HG02870 (cell line): ENCODE data around the gene SLC38A4.
"Not testable (repeated sequence)": the region's sequence is repeated elsewhere in the genome, so short reads cannot be mapped to it uniquely, and the experiment has no call there.

Experiments
- ATAC-seq: cut with Tn5 transposase; IDR thresholded peaks from one replicate; pipeline ENCODE4 v1.9.1; 2021; ENCODE audit warnings: mild to moderate bottlenecking, moderate library complexity; ENCODE audit not compliant: unreplicated experiment

Gene SLC38A4

GRCh38 chr12:46778415-46778814, 47.4 kb downstream of the SLC38A4 start:
- no peak for ATAC-seq

DNA sequence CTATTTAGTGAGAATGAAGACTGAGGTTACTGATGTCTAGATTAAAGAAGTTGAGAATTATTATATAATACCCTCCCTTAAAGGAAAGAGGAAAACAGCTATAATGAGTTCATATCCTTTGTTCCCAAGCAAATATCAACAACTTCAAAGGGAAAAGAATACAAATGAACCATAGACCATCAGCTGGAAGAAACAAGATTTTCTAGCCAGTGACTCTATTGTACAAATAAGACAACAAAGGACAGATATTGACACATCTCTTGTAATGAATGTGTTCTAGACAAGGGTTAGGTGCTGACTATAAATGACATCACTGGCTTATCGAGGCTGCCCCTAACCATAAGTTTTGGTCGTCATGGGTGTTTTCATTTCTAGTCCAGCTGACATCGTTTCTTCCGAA, 48.2 kb downstream of the SLC38A4 start:
- ATAC-seq: no peak

DNA sequence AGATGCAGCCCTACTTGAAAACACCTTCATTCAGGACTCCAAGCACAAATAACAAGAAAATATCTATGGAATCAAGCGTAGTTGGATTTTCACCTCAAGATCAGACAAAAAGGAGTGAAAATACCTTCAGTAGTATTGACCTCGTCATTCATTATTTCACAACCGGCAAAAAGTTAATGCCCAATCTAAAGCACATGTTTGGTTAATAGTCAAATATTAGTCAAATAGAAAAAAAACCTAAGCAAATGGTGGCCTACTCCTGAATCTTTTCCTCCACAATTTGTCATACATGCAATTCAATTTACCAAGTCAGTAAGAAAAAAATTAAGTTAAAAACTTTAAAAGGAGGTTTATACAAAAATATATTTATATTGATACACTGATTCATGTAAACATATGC, 50.0 kb downstream of the SLC38A4 start:
- ATAC-seq: no peak

- ATAC-seq: no peak
Measured at GRCh38 chr12:46774322-46774633, 51.5 kb downstream of the SLC38A4 start.

DNA sequence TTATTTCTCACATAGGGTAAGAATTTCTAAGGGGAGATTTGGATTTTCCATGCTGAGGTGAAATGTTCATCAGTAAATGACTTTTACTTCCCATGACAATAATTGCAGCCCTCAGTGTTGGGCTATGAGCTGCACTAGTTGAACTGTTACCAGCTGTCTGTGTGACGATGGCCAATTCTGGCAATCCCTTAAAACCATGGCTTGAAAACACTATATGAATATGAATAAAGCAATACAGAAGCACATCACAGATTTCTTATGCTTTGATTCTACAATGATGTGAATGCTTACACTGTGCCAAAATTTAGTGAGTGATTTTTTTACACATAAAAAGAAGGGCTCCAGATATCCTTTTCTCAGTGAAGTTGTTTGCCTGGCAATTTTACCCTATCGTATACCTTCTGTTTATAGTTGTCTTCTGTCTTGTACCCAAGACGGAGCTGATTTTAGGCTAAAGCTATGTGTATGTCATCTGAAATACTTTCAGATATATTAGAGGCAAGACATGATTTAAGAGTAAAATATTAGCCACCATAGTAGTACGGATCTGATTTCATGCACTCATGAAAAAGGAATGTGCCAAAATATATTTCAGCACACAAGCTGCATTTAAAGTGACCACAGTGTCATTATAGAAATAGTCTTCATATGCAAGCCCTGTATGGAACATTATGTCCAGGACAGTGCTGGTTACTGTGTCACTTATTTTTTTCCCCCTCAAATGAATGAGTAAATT, 52.0 kb downstream of the SLC38A4 start:
- ATAC-seq: no peak

DNA sequence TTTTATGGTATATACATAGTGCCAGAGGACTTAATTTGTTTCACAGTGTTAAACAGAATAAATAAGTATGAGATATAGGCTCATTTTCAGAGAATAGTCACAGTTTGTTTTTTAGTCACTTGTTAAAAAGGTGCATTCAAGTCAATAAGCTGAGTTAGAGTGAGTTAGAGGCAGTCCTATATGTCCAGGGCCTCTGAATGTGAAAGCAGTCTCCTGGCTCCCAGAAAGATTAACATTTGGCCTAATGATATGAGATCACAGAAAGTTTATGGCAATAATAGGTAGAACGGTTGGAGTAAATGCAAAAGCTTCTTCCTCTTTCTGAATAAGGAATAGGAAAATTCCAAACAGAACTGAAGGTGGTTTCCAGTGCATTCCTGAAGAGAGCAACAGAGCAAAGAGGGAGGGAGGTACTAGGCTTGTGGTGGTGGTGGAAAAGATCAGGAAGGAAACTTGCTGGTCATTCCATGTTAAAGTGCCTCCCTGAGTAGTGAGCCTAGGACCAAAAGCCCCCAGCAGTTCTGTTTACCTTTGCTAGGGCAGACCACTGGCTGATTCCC, 54.4 kb downstream of the SLC38A4 start:
- no peak for ATAC-seq

- ATAC-seq: no peak
Measured at GRCh38 chr12:46770501-46771183, 55.2 kb downstream of the SLC38A4 start.

GRCh38 chr12:46764005-46764404, 61.8 kb downstream of the SLC38A4 start:
- no peak for ATAC-seq

- no peak for ATAC-seq
Measured at GRCh38 chr12:46763230-46763629, 62.6 kb downstream of the SLC38A4 start.

- no peak for ATAC-seq
Measured at GRCh38 chr12:46754550-46754949, 71.2 kb downstream of the SLC38A4 start.

DNA sequence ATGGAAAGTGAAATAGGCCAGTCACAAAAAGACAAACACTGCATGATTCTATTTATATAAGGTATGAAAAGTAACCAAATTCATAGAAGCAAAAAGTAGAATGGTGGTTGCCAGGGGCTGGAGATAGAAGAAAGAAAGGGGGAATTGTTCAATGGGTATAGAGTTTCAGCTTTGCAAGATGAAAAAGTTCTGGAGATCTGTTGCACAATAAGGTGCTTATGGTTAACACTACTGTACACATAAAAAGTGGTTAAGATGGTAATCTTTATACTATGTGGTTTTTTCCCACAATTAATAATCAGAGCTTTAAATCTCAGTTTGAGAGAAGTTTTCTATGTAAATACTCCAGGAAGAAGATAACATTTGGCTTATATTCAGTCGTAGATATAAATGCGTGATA, 73.4 kb downstream of the SLC38A4 start:
- ATAC-seq: no peak

GRCh38 chr12:46751173-46751572, 74.6 kb downstream of the SLC38A4 start:
- ATAC-seq: no peak

- no peak for ATAC-seq
Measured at GRCh38 chr12:46749322-46749721, 76.5 kb downstream of the SLC38A4 start.

DNA sequence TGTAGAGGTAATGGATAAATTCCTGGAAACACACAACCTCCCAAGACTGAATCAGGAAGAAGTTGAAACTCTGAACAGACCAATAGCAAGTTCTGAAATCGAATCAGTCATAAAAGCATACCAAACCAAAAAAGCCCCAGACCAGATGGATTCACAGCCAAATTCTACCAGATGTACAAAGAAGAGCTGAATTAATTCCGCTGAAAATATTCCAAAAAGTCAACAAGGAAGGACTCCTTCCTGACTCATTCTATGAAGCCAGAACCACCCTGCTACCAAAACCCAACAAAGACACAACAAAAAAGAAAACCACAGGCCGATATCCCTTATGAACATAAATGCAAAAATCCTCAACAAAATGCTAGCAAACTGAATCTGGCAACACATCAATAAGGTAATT, 81.5 kb downstream of the SLC38A4 start:
- ATAC-seq: no peak

DNA sequence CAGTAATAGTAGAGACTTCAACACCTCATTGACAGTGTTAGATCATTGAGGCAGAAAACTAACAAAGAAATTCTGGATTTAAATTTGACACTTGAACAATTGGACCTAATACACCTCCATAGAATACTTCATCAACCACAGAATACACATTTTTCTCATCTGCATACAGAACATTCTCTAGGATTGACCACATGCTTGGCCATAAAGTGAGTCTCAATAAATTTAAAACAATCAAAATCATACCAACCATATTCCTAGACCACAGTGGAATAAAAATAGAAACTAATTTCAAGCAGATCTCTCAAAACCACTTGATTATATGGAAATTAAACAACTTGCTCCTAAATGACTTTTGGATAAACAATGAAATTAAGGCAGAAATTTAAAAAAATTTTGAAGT, 82.3 kb downstream of the SLC38A4 start:
- ATAC-seq: no peak

DNA sequence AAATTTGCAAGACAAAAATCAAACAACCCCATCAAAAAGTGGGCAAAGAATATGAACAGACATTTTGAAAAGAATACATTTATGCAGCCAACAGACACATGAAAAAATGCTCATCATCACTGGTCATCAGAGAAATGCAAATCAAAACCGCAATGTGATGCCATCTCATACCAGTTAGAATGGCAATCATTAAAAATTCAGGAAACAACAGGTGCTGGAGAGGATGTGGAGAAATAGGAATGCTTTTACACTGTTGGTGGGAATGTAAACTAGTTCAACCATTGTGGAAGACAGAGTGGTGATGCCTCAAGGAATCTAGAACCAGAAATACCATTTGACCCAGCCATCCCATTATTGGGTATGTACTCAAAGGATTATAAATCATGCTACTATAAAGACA, 83.5 kb downstream of the SLC38A4 start:
- not testable (repeated sequence) for ATAC-seq

DNA sequence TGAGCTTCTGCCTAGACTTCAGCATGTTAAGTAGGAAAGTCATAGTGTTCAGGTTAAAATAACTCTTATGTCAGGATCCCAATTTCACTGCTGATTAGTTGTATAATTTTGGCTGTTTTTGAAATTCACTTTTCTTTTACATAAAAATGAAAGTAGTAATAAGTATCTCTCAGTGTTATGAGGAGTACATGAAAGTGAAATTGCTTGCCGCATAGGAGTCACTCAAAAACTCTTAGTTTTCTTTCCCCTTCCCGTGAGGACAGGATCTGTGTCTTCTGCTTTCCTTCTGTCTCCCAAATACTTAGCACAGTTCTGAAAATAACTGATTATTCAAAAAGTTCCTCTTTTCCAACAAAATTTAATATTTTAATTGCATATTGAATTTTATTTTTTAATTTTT, 100.5 kb downstream of the SLC38A4 start:
- ATAC-seq: no peak

DNA sequence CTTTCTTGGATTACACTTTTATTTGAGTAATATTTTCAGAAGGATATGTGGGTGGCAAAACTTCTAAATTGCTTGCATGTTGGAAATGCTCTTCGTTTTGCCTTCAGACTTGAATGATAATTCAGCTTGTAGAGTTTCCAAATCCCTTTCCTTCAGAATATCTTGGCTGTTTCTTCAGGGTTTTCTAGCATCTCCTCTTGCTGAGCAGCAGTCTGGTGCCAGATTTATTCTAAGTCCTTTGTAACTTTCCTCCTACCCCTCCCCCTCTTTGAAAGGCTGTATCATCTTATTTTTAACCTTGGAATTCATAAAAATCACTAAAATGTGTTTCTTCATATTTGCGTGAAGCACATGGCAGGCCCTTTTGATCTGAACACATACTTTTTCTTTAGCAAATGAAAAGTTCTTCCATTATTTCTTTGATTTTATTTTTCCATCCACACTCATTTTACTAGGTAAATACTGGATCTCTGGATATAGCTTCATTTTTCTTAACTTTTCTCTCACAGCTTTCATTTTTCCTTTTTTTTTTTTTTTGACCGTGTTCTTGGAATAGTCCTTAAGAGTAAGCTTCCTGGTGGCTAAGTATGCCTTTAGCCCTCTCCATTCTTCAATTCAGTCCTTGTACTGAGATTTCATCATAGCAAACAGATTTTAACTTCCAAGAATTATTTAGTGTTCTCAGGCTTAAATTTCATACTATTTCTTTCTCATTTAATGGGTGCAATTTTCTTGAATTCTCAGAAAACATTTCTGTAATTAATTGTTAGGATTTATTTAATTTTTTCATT, 102.0 kb downstream of the SLC38A4 start:
- no peak for ATAC-seq

DNA sequence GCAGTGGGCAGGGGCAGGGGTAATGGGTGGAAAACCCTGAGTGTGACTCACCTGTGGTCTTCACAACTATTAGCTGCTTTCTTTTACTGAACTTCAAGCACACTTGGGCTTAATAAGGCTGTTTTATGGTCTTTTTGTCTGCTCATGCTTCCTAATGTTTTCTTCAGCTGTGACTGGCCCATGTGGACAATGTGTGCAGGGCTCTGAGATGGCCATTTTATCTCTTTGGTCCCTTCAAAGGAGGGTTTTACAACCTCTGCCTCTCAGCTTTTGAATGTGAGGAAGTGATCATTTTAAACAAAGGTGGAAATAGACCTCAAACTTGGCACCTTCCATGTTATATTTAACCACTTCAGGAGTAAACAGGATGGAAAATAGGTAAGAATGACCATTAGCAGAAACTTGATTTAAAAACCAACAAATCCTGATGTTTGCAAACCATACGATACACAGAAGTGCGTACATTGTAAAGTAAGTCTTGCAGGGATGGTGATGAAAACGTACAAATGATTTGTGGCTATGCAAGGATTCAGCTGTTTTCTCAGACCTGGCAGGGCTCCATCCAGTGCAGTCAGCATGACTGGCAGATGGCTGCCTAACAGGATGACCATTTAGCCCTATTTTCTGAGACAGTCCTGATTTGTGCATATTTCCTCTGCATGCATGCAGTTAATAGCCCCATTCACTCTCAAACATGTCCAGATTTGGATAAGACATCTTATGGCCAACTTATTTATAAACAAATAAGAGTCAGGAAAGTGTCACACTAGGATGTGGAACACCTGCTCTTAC, 103.2 kb downstream of the SLC38A4 start:
- ATAC-seq: no peak

GRCh38 chr12:46718495-46718894, 107.3 kb downstream of the SLC38A4 start:
- no peak for ATAC-seq

DNA sequence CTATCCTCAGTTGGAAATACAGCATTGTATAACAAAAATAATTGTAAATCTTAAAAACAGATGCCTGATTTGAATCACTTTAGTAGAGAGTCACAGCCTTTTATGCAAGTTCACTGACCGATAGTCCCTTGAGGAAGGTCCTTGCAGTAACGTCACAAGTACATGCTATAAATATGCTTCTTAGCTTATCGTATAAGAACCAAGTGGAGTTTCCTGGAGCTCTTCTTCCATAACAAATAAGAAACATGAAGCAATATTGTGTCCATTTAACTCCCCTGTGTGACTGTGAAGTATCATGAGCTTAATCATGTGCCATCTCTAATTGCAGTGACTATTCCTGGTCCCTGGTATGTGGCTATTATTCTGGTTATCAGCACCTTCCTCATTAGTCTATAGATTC, 107.9 kb downstream of the SLC38A4 start:
- ATAC-seq: no peak
